AG09319 (cell line): ENCODE data around the gene ANKRD2.
A peak's percentile ranks its signal among the peaks of the same experiment; 100 is the strongest.

Experiments
- DNase-seq: peaks from one replicate; pipeline ENCODE4 v3.0.0-alpha.2; 2010; ENCODE audit warnings: low read depth; ENCODE audit errors: extremely low read depth
- TF ChIP-seq, protein P1 (sequence below): IDR thresholded peaks from 2 replicates; pipeline ENCODE4 v1.5.1; 2011; ENCODE audit warnings: low read depth, mild to moderate bottlenecking, inconsistent platforms, low read length, moderate library complexity

Gene ANKRD2

DNA sequence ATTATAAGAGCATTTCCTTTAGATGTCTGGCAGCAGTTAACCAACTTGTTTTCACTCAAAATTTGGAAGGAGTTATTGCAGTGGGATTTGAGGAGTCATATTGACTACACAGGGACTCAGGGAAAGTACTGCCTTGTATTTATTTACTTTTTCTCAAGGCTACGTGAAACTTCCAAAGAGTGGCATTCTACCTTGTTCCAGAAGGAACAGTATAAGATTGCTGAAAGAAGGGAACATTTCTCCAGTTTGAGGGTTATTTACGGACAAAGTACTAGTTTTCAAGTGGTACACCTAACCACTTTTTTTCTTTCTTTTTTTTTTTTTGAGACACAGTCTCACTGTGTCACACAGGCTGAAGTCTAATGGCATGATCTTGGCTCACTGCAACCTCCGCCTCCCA is 55.6 kb downstream of the ANKRD2 start:
- TF ChIP-seq, protein P1, sequence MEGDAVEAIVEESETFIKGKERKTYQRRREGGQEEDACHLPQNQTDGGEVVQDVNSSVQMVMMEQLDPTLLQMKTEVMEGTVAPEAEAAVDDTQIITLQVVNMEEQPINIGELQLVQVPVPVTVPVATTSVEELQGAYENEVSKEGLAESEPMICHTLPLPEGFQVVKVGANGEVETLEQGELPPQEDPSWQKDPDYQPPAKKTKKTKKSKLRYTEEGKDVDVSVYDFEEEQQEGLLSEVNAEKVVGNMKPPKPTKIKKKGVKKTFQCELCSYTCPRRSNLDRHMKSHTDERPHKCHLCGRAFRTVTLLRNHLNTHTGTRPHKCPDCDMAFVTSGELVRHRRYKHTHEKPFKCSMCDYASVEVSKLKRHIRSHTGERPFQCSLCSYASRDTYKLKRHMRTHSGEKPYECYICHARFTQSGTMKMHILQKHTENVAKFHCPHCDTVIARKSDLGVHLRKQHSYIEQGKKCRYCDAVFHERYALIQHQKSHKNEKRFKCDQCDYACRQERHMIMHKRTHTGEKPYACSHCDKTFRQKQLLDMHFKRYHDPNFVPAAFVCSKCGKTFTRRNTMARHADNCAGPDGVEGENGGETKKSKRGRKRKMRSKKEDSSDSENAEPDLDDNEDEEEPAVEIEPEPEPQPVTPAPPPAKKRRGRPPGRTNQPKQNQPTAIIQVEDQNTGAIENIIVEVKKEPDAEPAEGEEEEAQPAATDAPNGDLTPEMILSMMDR: no peak

GRCh38 chr10:97629289-97629688 is 56.7 kb downstream of the ANKRD2 start:
- no peak for DNase-seq

More for the DNA sequence above, 55.6 kb downstream of the ANKRD2 start:
- no peak for DNase-seq

DNA sequence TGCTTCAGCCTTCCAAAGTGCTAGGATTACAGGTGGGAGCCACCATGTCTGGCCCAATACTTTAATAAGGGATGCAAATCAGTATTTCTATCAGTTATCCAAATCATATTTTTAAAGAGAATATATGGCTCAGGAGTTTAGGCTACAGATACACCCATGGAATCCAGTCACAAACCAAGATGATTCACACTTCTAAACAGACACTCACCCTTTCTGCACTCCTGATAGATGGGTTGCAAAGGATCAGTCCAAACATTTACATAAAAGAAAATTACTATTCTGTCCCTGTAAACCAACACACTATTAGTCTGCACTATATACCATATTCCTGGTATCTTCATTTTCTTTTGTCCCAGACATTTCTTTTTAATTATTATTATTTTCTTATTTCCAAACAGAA is 58.5 kb downstream of the ANKRD2 start:
- TF ChIP-seq, protein P1: no peak
- DNase-seq: no peak

More at GRCh38 chr10:97629289-97629688, 56.7 kb downstream of the ANKRD2 start:
- TF ChIP-seq, protein P1: no peak

GRCh38 chr10:97632949-97633884 is 60.6 kb downstream of the ANKRD2 start, which contains the start of gene MORN4:
Gene MORN4 (minus strand): TSS chr10:97633500. CDS start chr10:97619653, 13,847 bp downstream.
- TF ChIP-seq, protein P1: no peak
- DNase-seq: peak; percentile 68
